Central memory CD8-positive, alpha-beta T cell (primary cell): ENCODE data around the gene AGR2.

Source experiments
- ATAC-seq: fragments of 150-1000 bp; cut with Tn5 transposase; replicated peaks from 2 replicates; pipeline ENCODE4 v1.10.0; 2022; ENCODE audit warnings: mild to moderate bottlenecking, moderate FRiP score, moderate number of reproducible peaks; ENCODE audit not compliant: poor library complexity, severe bottlenecking; ENCODE audit errors: extremely low read depth
- DNase-seq, 2 donors: peaks; one replicate each; pipeline ENCODE4 v3.0.0; 2021; ENCODE audit warnings: low spot score in 2 of 2
- H3K27ac Mint-ChIP-seq: one replicate; pipeline ENCODE4 v1.8.0; 2022; ENCODE audit warnings: low read depth, mild to moderate bottlenecking, moderate library complexity, mixed read lengths
- H3K27me3 Mint-ChIP-seq: one replicate; pipeline ENCODE4 v1.8.0; 2022; ENCODE audit warnings: mixed read lengths
- H3K36me3 Mint-ChIP-seq: one replicate; pipeline ENCODE4 v1.8.0; 2022; ENCODE audit warnings: mild to moderate bottlenecking, moderate library complexity, mixed read lengths; ENCODE audit not compliant: insufficient read depth
- H3K4me1 Mint-ChIP-seq: one replicate; pipeline ENCODE4 v1.8.0; 2022; ENCODE audit warnings: mixed read lengths
- H3K4me3 Mint-ChIP-seq: one replicate; pipeline ENCODE4 v1.8.0; 2022; ENCODE audit warnings: mild to moderate bottlenecking, moderate library complexity, mixed read lengths
- H3K9me3 Mint-ChIP-seq: one replicate; pipeline ENCODE4 v1.8.0; 2022; ENCODE audit warnings: mixed read lengths

AGR2 gene

GRCh38 chr7:16742547-16742946 is 62.3 kb downstream of the AGR2 start:
- no peaks in the 10 kb centered on the region for H3K27me3 Mint-ChIP-seq
- DNase-seq = no peak
- ATAC-seq = no peak
- H3K4me1 Mint-ChIP-seq = no peaks in the 10 kb centered on the region
- H3K27ac Mint-ChIP-seq = no peak overlapping the region
- H3K36me3 Mint-ChIP-seq = peaks cover 6% of the 10 kb centered on the region
- no peaks in the 10 kb centered on the region for H3K9me3 Mint-ChIP-seq
- no peak overlapping the region for H3K4me3 Mint-ChIP-seq
